ENCODE data around the gene CHCHD4. TPM values are rescaled to one million over a fixed set of nuclear protein-coding genes. Genes with fewer than 3 reads are reported as not detected.

CHCHD4 gene
- total RNA-seq, 4 donors from 2014 or later: 15.1 to 20.2 (median 16.0) TPM

DNA sequence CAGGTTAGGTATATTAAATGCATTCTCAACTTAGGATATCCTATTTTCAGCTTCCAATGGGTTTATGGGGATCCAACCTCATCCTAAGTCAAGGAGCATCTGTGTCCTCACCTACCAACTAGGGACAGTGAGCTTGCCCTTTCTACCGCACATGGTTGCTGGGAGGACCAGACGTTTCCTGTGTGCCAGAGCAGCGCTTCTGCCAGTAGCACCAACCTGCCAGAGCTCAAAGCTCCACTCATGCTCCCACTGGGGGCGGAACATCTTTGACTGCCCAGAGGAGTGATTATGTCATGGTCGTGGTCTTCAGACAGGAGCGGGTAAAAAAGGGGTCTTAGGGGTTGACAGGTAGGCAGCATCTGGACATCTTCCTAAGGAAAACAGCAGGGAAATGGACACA lies 29.0 kb upstream of the CHCHD4 start:
- peaks cover 50 to 54% of the 10 kb centered on the region in 2 donors for H3K36me3 ChIP-seq
- WGBS, 2 donors: 94 to 95% methylated on average over 6 of the region's 6 CpGs
- no peaks in the 10 kb centered on the region for H3K27me3 ChIP-seq
- no peak for DNase-seq
- intact Hi-C loops (cut with DNase I): no loop called here
- no peaks in the 10 kb centered on the region for H3K9me3 ChIP-seq
- H3K4me1 ChIP-seq: no peaks in the 10 kb centered on the region
- H3K27ac ChIP-seq: no peak overlapping the region
- TF ChIP-seq POLR2A (IDR thresholded peaks at IDR 0.05): no peak
- TF ChIP-seq, protein P1, sequence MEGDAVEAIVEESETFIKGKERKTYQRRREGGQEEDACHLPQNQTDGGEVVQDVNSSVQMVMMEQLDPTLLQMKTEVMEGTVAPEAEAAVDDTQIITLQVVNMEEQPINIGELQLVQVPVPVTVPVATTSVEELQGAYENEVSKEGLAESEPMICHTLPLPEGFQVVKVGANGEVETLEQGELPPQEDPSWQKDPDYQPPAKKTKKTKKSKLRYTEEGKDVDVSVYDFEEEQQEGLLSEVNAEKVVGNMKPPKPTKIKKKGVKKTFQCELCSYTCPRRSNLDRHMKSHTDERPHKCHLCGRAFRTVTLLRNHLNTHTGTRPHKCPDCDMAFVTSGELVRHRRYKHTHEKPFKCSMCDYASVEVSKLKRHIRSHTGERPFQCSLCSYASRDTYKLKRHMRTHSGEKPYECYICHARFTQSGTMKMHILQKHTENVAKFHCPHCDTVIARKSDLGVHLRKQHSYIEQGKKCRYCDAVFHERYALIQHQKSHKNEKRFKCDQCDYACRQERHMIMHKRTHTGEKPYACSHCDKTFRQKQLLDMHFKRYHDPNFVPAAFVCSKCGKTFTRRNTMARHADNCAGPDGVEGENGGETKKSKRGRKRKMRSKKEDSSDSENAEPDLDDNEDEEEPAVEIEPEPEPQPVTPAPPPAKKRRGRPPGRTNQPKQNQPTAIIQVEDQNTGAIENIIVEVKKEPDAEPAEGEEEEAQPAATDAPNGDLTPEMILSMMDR (IDR thresholded peaks at IDR 0.05): no peak
- no peak overlapping the region for H3K4me3 ChIP-seq (replicated peaks in 1 of 3)

DNA sequence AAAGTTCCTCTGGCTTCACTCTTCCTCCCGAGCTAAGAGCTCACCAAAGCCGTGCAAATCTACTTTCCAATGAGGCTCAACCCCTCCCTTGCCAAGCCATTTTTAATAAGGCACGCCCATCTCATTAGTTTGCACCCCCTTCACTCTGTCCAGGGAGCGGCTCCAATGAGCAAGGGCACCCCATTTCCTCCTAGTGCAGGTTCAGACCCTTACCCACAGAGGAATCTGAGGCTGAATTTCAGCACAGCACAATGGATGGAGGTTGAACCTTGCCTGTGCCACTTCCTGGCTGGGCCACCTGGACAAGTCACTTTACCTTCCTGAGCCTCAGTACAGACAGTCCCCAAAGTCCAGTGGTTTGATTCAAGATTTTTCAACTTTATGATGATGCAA lies 28.3 kb upstream of the CHCHD4 start:
- H3K4me3 ChIP-seq (replicated peaks in 1 of 3): no peak overlapping the region
- no peaks in the 10 kb centered on the region for H3K9me3 ChIP-seq
- no peaks in the 10 kb centered on the region for H3K4me1 ChIP-seq
- no peaks in the 10 kb centered on the region for H3K27me3 ChIP-seq
- DNase-seq: no peak
- no peak overlapping the region for H3K27ac ChIP-seq
- intact Hi-C loops (cut with DNase I): no loop called here
- H3K36me3 ChIP-seq: peaks cover 47 to 49% of the 10 kb centered on the region in 2 donors
- WGBS, 2 donors: 94 to 98% methylated on average over 4 of the region's 4 CpGs
- TF ChIP-seq, protein P1 (IDR thresholded peaks at IDR 0.05): no peak
- TF ChIP-seq POLR2A (IDR thresholded peaks at IDR 0.05): no peak

DNA sequence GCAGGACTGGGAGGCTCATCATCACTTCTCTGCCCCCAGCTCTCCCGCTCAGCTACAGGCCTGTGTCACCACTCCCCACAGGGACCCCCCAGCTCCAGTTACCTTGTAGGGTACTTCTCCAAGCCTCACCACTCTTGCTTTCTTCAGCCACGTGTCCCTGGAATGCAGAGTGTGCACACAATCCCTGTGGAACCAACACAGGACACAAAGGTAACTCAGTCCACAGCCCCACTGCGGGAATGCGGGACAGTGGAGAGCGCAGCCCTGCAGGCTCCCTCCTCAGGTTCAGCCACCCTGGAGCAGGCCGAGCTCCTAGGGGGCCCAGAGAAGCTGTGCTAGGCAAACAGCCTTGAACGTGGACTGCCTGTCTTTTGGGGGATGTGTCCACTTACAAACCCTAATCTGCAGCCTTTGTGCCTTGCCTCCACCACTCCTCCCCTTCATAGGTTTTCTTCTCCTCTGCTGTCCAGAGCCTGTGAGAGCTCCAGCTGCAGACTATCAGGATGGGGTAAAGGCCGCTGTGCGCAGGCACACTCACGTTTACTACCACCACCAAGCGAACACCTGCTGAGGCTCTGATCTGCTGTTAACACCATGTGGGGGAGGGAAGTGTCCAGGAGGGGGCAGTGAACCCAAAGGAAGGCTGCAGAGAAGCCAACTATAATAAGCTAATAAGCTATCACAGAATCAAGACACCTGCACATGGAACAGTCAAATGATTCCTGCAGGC lies 27.7 kb upstream of the CHCHD4 start:
- Histone ChIP-seq H3K27me3 (no peaks in the 10 kb centered on the region), H3K4me3 (replicated peaks in 1 of 3) (no peak overlapping the region), H3K9me3 (no peaks in the 10 kb centered on the region), H3K36me3 (peaks cover 41 to 49% of the 10 kb centered on the region in 2 donors), H3K27ac (no peak overlapping the region), H3K4me1 (no peaks in the 10 kb centered on the region)
- intact Hi-C loops (cut with DNase I): no loop called here
- TF ChIP-seq, protein P1 (IDR thresholded peaks at IDR 0.05): no peak
- TF ChIP-seq POLR2A (IDR thresholded peaks at IDR 0.05): no peak
- no peak for DNase-seq
- WGBS, 2 donors: 89% methylated on average over 11 of the region's 11 CpGs

DNA sequence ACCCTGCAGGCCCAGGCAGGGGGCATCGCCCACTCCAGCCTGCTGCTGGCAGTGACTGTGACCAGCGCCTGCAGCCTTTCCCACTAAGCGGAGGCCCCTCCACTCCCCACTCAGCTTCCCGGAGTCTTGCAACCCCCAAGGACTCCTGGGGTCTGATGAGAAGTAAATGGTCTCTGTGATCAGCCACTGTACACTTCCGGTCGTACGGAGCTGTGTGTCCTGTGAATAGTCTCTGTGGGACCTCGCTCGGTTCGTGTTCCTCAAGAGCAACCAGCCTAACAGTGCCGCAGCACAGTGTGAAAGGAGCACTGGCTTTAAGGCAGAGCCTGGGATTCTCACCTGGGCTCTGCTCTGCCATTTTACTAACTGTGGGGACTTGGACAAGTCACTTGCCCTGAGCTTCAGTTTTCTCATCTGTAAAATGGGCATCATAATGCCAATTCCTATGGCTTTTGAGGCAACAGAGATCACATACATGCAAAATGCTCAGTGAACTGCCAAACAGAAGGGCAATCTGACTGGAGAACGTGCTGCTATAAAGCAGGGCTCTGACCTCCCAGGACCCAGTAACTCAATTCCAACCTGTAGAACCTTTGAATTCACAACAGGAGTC lies 26.9 kb upstream of the CHCHD4 start:
- intact Hi-C loops (cut with DNase I): no loop called here
- H3K9me3 ChIP-seq: no peaks in the 10 kb centered on the region
- TF ChIP-seq, protein P1 (IDR thresholded peaks at IDR 0.05): no peak
- no peak for TF ChIP-seq POLR2A (IDR thresholded peaks at IDR 0.05)
- peaks cover 37 to 49% of the 10 kb centered on the region in 2 donors for H3K36me3 ChIP-seq
- H3K27me3 ChIP-seq: no peaks in the 10 kb centered on the region
- WGBS, 2 donors: 95 to 99% methylated on average over 8 to 9 of the region's 12 CpGs
- no peak overlapping the region for H3K27ac ChIP-seq
- no peak overlapping the region for H3K4me3 ChIP-seq (replicated peaks in 1 of 3)
- no peaks in the 10 kb centered on the region for H3K4me1 ChIP-seq
- no peak for DNase-seq
